Measurements from ENCODE around the gene ZIM2.

GRCh38 chr19:56814656-56815055 lies 25.9 kb downstream of the ZIM2 start:
- TF ChIP-seq CTCF (IDR thresholded peaks at IDR 0.05) (no peak), POLR2A (IDR thresholded peaks at IDR 0.05) (no peak), EP300 (IDR thresholded peaks at IDR 0.05) (no peak), POLR2AphosphoS5 (IDR thresholded peaks at IDR 0.05) (no peak)

All from upper lobe of left lung (tissue), 4 donors.